Gastroesophageal sphincter (tissue), 3 donors: ENCODE measurements around the gene DDX1.

Experiments
- POLR2A ChIP-seq, 2 donors: fragments of 450-650 bp; IDR thresholded peaks; one replicate each; pipeline ENCODE4 v1.6.1; 2017; ENCODE audit warnings: antibody characterized with exemption in 2 of 2, mild to moderate bottlenecking in 2 of 2, moderate library complexity in 1 of 2
- POLR2AphosphoS5 ChIP-seq: sonication (generic); formaldehyde crosslinking; IDR thresholded peaks from one replicate; pipeline ENCODE4 v1.6.1; 2017; ENCODE audit warnings: antibody characterized with exemption
- TF ChIP-seq, protein P1 (sequence below), 4 experiments: fragments of 200-600 bp in 2 of 4; fragments of 450-650 bp in 2 of 4; sonication (generic) in 1 of 4; IDR thresholded peaks; one replicate each; pipeline ENCODE4 v1.5.1; 2017 to 2019; ENCODE audit warnings: antibody characterized with exemption in 4 of 4, mild to moderate bottlenecking in 2 of 4, moderate library complexity in 2 of 4

DNA sequence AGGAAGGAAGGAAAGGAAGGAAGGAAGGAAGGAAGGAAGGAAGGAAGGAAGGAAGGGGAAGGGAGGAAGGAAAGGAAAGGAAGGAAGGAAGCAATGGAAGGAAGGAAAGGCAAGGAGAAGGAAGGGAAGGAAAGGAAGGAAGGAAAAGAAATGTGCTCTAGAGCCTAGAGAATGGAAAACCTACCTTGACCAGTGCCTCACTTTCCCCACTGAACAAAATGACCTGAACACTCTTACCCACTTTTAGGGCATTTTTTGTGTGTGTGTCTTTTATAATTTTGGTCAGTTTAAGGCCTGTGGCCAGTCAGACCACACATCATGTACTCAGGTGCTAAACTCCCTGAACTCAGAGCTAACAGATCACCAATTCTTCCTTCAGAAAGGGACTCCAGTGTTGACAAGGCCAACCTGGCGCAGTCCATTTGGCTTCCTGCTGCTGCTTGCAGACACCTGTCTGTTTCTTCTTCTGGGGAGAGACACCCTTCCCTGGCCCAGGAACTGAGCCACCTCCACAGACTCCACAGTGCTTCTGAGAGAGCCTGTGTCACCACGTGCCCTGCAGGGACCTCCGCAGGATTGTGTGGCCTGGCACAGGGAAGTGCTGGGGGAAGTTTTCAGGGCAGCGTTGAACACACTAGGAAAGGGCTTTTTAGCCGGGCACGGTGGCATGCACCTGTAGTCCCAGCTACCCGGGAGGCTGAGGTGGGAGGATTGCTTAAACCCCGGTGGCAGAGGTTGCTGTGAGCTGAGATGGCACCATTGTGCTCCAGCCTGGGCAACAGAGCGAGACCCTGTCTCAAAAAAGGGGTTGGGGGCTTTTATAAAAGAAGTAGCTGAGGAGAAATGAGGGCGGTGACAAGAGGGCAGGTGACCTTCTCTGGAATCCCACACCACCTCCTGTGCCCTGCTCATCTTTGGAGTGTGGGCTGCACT is 57.2 kb downstream of the DDX1 start:
- TF ChIP-seq, protein P1, sequence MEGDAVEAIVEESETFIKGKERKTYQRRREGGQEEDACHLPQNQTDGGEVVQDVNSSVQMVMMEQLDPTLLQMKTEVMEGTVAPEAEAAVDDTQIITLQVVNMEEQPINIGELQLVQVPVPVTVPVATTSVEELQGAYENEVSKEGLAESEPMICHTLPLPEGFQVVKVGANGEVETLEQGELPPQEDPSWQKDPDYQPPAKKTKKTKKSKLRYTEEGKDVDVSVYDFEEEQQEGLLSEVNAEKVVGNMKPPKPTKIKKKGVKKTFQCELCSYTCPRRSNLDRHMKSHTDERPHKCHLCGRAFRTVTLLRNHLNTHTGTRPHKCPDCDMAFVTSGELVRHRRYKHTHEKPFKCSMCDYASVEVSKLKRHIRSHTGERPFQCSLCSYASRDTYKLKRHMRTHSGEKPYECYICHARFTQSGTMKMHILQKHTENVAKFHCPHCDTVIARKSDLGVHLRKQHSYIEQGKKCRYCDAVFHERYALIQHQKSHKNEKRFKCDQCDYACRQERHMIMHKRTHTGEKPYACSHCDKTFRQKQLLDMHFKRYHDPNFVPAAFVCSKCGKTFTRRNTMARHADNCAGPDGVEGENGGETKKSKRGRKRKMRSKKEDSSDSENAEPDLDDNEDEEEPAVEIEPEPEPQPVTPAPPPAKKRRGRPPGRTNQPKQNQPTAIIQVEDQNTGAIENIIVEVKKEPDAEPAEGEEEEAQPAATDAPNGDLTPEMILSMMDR (IDR thresholded peaks at IDR 0.05), result no peak
- TF ChIP-seq POLR2AphosphoS5 (no peak), POLR2A (IDR thresholded peaks at IDR 0.05) (no peak)
